GM15510 (cell line): ENCODE results near the gene GJD2.

Source experiments
- POLR2A ChIP-seq: IDR thresholded peaks from 3 replicates; pipeline ENCODE4 v1.6.1; 2011; ENCODE audit warnings: borderline replicate concordance; ENCODE audit not compliant: insufficient read length; ENCODE audit errors: extremely low read depth

GJD2 gene

DNA sequence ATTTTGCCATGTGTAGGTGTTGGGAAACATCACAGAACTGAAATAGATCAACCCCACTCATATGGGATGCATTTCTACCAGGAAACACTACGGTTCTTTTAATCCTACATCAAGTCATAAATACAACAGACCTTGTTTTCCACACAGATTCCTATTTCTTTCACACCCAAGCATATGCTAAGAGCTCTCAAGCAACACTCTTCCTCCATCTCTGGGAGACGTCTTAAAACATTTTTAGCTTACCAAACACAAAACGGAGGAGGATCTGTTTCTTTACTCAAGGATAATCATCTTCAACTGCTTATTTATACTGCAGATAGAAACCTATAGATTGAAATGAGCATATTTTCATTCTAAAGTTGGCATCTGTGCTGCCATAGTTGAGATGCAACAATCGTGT lies 5.1 kb downstream of the GJD2 start:
- no peak for TF ChIP-seq POLR2A

DNA sequence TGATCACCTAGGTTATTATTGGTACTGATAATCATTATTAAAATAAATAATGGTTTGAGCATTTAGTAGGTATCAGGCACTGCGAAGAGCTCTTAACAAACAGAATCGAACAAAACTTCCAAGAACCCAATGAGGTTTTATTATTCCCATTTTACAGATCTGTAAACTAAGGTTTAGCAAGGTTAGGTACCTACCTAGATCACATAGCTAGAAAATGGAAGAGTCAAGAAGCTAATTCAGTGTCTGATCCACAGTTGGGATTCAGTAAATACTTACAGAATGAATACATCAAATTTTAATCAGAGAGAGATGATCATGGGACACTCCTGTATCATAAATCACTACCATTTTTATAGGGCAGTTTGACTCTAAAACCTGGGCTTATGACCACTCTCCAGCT lies 15.5 kb downstream of the GJD2 start:
- TF ChIP-seq POLR2A, result no peak

DNA sequence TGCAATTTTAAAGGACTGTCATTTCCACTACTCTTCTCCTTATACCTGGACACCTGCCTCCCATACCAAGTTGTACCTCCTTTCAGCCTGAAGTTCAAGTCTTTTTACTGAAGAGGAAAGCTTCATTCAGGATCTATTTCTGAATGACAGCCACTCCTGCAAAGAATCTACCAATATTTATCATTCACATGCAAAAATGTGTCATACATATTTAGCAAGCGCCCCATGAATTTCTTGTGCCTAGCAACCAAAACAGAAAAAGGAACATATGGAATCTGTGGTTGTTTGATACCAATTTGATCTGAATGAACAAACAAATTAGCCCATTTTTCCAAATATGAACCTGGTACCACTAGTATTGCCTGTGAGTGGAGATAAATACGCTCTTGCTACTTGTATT lies 16.8 kb downstream of the GJD2 start:
- no peak for TF ChIP-seq POLR2A

DNA sequence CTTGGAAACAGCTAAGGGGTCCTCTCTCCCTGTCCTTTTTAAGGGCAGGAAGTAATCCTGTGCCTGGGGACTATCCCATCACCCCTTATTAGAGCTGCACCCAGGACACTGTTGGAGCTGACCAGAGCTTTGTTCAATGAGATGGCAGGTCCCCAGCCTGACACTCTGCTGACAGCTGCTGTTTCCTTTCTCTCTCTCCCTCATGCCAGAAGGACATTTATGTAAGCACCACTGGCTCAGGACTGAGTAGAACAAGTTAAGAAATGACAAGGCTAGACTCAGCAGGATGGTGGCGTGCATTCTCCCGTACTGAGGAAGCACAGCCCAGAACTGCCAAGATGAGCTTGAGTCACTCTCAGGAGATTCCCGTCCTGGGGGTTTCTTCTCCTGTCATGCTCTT lies 17.3 kb downstream of the GJD2 start:
- no peak for TF ChIP-seq POLR2A

DNA sequence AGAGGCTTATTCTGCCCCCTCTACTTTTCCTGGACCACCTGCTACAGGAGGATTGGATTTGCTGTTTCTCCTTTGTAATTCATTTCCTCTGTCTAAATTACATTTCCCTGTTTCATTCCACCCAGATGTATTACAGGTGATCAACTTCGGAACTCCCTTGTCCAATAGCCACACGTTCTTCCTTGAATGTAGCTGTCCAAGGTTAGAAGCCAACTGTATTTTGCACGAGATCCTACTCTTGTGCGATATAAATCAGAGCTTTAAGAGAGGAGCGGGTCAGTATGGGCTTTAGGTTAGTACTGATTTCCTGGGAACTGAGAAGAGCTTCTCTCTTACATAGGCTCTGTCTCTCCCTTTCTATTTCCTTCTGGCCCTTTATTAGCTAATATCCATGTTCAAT lies 20.5 kb downstream of the GJD2 start:
- no peak for TF ChIP-seq POLR2A

DNA sequence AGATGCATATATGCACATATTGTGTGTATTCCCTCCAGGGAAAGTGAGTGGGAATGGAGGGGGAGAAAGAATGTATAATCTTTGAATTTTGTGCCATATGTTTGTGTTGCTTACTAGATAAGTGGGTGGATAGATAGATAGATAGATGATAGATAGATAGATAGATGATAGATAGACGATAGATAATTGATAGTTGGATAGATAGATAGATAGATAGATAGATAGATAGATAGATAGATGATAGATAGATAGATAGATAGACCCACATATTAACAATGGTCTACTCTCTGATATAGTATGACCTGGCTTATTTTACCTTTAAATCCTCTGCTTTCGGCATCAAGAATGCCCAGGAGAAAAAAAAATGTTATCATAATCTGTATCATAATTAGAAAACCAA lies 21.2 kb downstream of the GJD2 start:
- no peak for TF ChIP-seq POLR2A

DNA sequence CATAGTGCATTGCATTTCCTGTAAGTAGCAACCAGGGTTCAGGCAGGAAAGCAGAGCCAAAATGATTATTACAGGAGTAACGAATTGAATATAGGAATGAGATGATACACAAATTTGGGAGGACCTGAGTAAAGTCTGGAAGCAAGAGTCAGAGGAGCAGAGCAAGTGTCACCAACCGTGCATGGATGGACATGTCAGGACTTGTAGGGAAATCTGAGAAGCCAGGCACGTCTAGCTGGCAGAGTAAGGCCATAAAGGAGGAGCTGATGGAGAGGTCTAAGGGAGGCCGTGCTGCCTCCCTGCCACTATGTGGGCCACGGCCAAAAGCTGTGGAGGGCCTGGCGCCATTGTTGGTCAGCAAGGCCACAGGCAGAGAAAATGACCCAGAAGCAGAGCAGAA lies 22.4 kb downstream of the GJD2 start:
- no peak for TF ChIP-seq POLR2A

DNA sequence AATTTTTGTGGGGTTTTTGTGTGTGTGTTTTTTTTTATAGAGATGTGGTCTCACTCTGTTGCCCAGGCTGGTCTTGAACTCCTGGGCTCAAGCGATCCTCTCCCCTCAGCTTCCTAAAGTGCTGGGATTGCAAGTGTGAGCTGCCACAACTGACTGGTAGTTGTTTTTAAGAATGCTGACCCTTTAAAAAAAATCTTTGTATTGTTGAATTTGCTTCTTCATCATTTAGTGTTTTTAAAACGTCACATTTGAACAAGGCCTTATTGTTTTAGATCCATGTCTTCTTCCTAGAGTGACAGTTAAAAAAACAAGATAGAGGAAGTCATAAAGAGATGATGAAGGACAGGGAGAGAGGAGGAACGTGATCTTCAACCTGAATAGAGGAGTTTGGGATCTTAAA lies 24.1 kb downstream of the GJD2 start:
- no peak for TF ChIP-seq POLR2A

DNA sequence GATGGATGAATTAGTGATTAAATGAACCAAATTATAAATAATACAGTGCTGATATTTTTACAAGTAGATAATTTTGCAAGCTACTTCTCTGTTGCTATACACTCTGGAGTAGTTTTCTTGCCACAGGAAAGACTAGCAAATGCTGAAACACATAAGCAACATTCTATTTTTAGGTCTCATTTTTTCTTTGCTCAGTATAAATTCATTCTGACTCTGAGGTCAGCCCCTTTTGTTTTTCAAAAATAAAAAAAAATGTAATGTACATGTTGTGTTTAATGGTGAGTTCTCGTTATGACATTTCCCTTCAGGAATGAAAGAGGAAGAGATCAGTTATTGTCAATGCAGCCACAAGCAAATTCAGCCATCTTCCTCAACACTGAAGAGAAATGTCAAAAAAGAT lies 24.9 kb downstream of the GJD2 start:
- no peak for TF ChIP-seq POLR2A

DNA sequence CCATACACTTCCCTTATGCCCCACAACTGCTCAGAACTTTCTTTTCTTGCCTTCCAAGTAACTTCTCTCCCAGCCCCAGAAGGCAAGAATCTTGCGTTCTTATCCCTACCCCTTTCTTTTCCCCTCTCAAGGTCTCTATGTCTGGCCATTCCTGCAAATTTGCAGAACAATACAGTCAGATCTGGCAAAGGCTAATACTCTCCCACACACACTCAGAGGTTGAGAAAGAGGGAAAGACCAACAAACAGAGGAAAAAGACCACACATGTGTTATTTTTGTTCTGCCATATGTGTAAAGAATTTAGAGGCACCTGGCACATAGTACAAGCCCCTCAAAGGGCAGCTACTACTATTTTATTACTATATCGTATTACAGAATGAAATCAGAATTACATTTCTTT lies 25.7 kb downstream of the GJD2 start:
- no peak for TF ChIP-seq POLR2A

DNA sequence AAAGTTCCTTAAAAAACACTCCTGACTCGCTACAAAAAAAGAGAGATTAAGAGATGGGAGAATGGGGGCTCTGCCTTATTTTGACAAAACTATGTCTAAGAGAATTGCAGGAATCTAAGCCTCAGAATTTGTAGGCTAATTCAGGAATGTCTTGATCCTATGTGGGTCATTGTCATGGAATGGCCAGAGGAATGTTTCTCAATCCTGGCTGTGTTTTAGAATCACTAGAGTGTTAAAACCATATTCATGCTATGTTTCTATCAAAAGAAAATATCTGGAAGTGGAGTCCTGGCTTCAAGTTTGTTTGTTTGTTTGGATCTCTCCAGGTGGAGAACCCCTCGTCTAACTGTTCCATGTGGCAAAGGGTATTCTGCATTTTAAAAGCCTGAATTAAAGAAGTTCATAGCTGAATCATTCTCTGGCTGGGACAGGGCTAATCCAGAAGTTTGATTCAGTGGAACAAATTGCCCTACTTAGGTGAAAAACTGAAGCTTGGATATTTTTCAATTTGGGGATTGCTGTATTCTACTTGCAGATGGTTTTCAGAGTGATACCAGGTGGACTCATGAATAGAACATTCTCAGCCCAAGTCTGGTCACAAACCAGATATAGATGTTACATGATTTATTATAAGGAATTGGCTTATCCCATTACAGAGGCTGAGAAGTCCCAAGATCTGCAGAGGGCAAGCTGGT lies 28.2 kb downstream of the GJD2 start:
- no peak for TF ChIP-seq POLR2A

DNA sequence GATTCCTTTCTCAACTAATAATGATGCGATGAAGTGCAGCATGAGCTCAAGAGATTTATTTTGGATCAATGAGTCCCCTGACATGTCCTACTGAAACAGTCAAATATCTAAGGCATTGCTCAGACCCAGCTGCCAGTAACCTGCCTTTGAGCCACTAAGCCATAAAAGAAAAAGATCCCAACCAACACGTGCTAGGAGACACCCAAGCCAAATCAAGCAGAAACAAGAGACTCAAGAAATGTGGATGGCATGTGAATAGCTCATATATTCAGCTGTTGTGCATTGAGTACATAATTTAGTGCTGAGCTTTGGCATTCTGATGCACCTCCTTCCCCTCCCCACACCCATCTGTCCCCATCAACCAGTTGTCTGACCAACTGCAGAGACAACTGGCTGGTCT lies 29.2 kb downstream of the GJD2 start:
- TF ChIP-seq POLR2A, result no peak

DNA sequence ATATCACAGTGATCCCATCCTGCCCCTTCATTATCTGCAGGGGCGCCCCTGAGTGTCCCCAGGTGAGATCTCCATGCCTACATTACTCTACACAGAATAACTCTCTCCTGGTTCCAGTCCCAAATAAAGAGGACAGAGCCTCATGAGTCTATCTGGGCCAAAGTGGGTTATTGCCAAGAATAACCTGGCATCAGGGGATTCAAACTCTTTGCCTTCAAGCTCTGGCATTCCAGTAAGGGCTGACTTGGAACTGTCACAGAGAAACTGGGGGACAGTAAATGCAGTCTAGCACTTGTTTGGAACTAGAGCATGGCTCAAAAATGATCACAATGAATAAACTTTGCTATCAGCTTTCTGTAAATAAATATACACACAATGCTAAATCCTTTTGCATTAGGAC lies 30.3 kb downstream of the GJD2 start:
- TF ChIP-seq POLR2A, result no peak

DNA sequence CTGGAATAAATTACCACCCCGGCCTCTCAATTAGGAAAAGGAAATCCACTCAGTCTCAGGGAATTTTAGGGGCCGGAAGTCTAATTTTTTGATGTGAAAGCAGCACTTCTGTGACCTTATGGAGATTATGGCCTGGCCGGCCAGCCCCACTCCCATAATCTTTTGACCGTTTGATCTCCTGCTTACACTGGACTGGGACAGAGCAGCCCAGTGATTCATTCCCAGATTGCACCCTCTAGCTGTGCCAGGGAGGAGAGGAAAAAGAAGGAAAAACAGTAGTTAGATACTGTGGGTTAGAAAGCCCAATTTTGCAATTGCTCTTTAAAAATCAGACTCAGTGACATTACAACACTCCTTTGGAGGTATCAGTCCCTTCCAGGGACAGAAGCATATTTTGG lies 32.4 kb downstream of the GJD2 start:
- TF ChIP-seq POLR2A, result no peak

DNA sequence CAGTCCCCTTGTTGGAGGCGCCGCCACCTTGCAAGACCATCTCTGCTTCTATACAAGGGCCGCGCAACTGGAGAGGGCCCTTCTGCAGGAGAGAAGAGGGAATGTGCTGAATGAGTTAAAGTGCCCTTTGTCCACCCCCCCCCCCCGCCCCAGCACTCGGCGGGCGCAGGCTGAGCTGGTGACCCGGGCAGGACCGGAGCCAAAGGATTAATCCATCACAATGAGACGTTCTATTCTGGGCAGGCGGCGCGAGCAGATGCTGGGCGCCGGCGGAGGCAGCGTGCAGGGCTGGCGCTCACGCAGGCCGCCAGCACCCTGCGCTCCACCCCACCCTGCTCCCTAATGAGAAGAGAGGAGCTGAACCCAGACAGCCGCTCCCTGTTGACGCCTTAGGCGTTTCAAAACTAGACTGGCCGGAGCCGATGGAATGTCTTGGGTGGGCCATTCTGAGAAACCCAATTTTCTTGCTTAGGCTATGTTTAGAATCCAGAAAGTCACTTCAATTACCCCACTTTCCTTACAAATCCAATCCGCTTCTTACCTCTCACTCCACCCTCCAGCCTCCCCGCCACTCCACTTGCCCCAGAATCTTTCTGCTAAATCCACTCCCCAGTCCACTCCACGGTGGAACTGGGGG lies 32.9 kb downstream of the GJD2 start:
- TF ChIP-seq POLR2A, result no peak

DNA sequence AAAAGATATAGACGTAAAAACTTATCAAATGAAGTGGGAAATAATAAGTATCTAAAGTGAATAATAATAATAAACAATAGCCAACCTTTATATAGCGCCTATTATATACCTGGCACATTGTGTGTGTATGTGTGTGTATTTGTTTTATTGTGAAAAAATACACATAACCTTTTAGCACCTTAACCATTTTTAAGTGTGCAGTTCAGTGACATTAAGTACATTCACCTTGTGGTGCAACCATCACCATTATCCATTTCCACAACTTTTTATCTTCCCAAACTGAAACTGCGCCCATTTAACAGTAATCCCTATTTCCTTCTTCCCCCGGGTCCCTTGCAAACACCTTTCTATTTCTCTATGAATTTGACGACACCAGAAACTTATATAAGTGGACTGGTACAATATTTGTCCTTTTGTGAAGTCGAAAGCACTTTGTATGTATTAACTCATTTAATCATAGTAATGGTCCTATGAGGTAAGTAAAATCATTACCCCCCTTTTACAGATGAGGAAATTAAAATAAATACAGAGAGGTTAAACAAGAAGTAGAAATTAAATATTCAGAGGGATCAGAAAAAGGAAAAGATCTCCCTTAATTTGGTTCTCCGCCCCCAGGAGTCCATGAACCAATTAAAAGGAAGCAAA lies 33.5 kb downstream of the GJD2 start:
- TF ChIP-seq POLR2A, result no peak
